Renal cortical epithelial cell (primary cell): Measurements from ENCODE around the gene TSSK6. TPM values are rescaled to one million over a fixed set of nuclear protein-coding genes. Genes with fewer than 3 reads are reported as not detected.

Experiments
- DNase-seq: peaks from one replicate; pipeline ENCODE4 v3.0.0-alpha.2; 2011; ENCODE audit warnings: low read depth
- total RNA-seq: library from RNA; depleted of rRNA; stranded (reverse); fragments of >200 nt; gene quantifications from 2 replicates; pipeline ENCODE4 v1.2.3, GENCODE V29; 2014

Gene TSSK6
- total RNA-seq, 1 donor from 2014 or later, result 3.0 TPM

- DNase-seq, result no peak
These were observed 29.7 kb upstream of the TSSK6 start for GRCh38 chr19:19544954-19545591.

- no peak for DNase-seq
These were observed 29.1 kb upstream of the TSSK6 start for GRCh38 chr19:19544257-19544953.

GRCh38 chr19:19543640-19544039 lies 28.3 kb upstream of the TSSK6 start:
- DNase-seq, result no peak

GRCh38 chr19:19543101-19543500 lies 27.8 kb upstream of the TSSK6 start:
- DNase-seq, result no peak

GRCh38 chr19:19542507-19542906 lies 27.2 kb upstream of the TSSK6 start:
- no peak for DNase-seq

GRCh38 chr19:19541616-19542015 lies 26.3 kb upstream of the TSSK6 start:
- DNase-seq, result no peak

GRCh38 chr19:19540715-19541515 lies 25.6 kb upstream of the TSSK6 start:
- peak; percentile 26 for DNase-seq

- DNase-seq, result peak; percentile 30
These were observed 24.8 kb upstream of the TSSK6 start for GRCh38 chr19:19540064-19540714.

GRCh38 chr19:19539698-19540063 lies 24.3 kb upstream of the TSSK6 start:
- DNase-seq, result no peak

GRCh38 chr19:19538785-19539166 lies 23.4 kb upstream of the TSSK6 start:
- DNase-seq, result no peak

- no peak for DNase-seq
These were observed 22.9 kb upstream of the TSSK6 start, which contains the start of gene CILP2 for GRCh38 chr19:19538061-19538784. Gene CILP2 (plus strand): TSS chr19:19538265. CDS start chr19:19538350, 85 bp downstream.

GRCh38 chr19:19537075-19538048 lies 22.0 kb upstream of the TSSK6 start:
- no peak for DNase-seq

- DNase-seq, result no peak
These were observed 20.2 kb upstream of the TSSK6 start for GRCh38 chr19:19535311-19536191.

GRCh38 chr19:19534556-19535265 lies 19.4 kb upstream of the TSSK6 start:
- DNase-seq, result no peak

GRCh38 chr19:19533841-19534240 lies 18.5 kb upstream of the TSSK6 start:
- no peak for DNase-seq

GRCh38 chr19:19532806-19533701 lies 17.7 kb upstream of the TSSK6 start:
- DNase-seq, result no peak

GRCh38 chr19:19531951-19532805 lies 16.8 kb upstream of the TSSK6 start:
- peak; percentile 9 for DNase-seq
